IMR-90 (cell line): Measurements from ENCODE around the gene IL1A. TPM values are rescaled to one million over a fixed set of nuclear protein-coding genes. Genes with fewer than 3 reads are reported as not detected.

ENCODE experiments used
- ATAC-seq: fragments of 200-7000 bp; cut with Tn5 transposase; 2 replicates; pipeline ENCODE4 v1.9.1; 2020; ENCODE audit warnings: low read depth, mild to moderate bottlenecking, moderate library complexity
- BruUV-seq: library from RNA; stranded (reverse); fragments of 400-500 nt; replicated peaks from 2 replicates; lab custom pipeline; 2021; lab: Mats Ljungman, UMichigan
- CTCF ChIA-PET: fragments of 300-600 bp; formaldehyde crosslinking; extraction: SDS; loops from one replicate; lab custom pipeline; 2021; ENCODE audit warnings: antibody characterized with exemption; lab: Yijun Ruan, JAX
- POLR2A ChIA-PET: fragments of 300-600 bp; sonication (Branson Sonifier 250); formaldehyde crosslinking; loops from one replicate; lab custom pipeline; 2022; ENCODE audit warnings: antibody characterized with exemption; ENCODE audit not compliant: unreplicated experiment; lab: Charles Lee
- DNase-seq: peaks from one replicate; pipeline ENCODE4 v3.0.0; 2013
- H2AFZ ChIP-seq: replicated peaks from 2 replicates; pipeline ENCODE3; 2013; ENCODE audit warnings: low read length, mild to moderate bottlenecking; ENCODE audit not compliant: poor library complexity
- H2AK5ac ChIP-seq: 2 replicates; pipeline ENCODE4 v1.6.1; 2013; ENCODE audit warnings: low read depth, low read length, inconsistent platforms
- H2AK9ac ChIP-seq: replicated peaks from 2 replicates; pipeline ENCODE3; 2013; ENCODE audit warnings: mild to moderate bottlenecking, low read depth, low read length, moderate library complexity; ENCODE audit not compliant: poor library complexity
- H2BK120ac ChIP-seq: 2 replicates; pipeline ENCODE4 v1.6.1; 2013; ENCODE audit warnings: low read depth, low read length, inconsistent platforms
- H2BK15ac ChIP-seq: 3 replicates; pipeline ENCODE4 v1.6.1; 2013; ENCODE audit warnings: low read depth, low read length, inconsistent platforms
- H2BK20ac ChIP-seq: 2 replicates; pipeline ENCODE4 v1.6.1; 2013; ENCODE audit warnings: low read depth, mild to moderate bottlenecking, inconsistent platforms, low read length, moderate library complexity
- H2BK5ac ChIP-seq: 2 replicates; pipeline ENCODE4 v1.6.1; 2013; ENCODE audit warnings: mild to moderate bottlenecking, low read depth, low read length, inconsistent platforms; ENCODE audit not compliant: poor library complexity, severe bottlenecking
- H3K14ac ChIP-seq: replicated peaks from 2 replicates; pipeline ENCODE4 v1.6.1; 2013; ENCODE audit warnings: low read depth, low read length, inconsistent platforms
- H3K18ac ChIP-seq: 2 replicates; pipeline ENCODE4 v1.6.1; 2013; ENCODE audit warnings: low read depth, low read length, control low read depth
- H3K23ac ChIP-seq: 2 replicates; pipeline ENCODE4 v1.6.1; 2013; ENCODE audit warnings: low read depth, low read length, inconsistent platforms
- H3K27ac ChIP-seq: 2 replicates; pipeline ENCODE4 v1.5.1; 2013; ENCODE audit warnings: mild to moderate bottlenecking, control low read depth, low read length; ENCODE audit not compliant: insufficient read depth
- H3K27me3 ChIP-seq: 2 replicates; pipeline ENCODE4 v1.6.1; 2013; ENCODE audit warnings: low read length; ENCODE audit not compliant: control insufficient read depth, insufficient read depth
- H3K36me3 ChIP-seq: 2 replicates; pipeline ENCODE4 v1.6.1; 2013; ENCODE audit warnings: low read length, mixed read lengths; ENCODE audit not compliant: control insufficient read depth, insufficient read depth
- H3K4ac ChIP-seq: 2 replicates; pipeline ENCODE4 v1.6.1; 2013; ENCODE audit warnings: low read depth, low read length, inconsistent platforms
- H3K4me1 ChIP-seq: 2 replicates; pipeline ENCODE4 v1.6.1; 2013; ENCODE audit warnings: low read length, mixed read lengths; ENCODE audit not compliant: control insufficient read depth, insufficient read depth
- H3K4me2 ChIP-seq: 2 replicates; pipeline ENCODE4 v1.6.1; 2013; ENCODE audit warnings: low read depth, mild to moderate bottlenecking, control low read depth, low read length, moderate library complexity
- H3K4me3 ChIP-seq: 2 replicates; pipeline ENCODE4 v1.5.1; 2013; ENCODE audit warnings: low read depth, mild to moderate bottlenecking, control low read depth, low read length, moderate library complexity; ENCODE audit not compliant: insufficient read depth
- H3K56ac ChIP-seq: 2 replicates; pipeline ENCODE4 v1.6.1; 2013; ENCODE audit warnings: low read length, inconsistent platforms; ENCODE audit not compliant: insufficient read depth; ENCODE audit errors: extremely low read depth
- H3K79me1 ChIP-seq, 2 experiments: 2 replicates each; pipeline ENCODE4 v1.6.1; 2013; ENCODE audit warnings: low read length in 2 of 2, inconsistent platforms in 1 of 2, low read depth in 1 of 2
- H3K9ac ChIP-seq: 2 replicates; pipeline ENCODE4 v1.6.1; 2013; ENCODE audit warnings: low read depth, low read length, control low read depth
- H3K9me1 ChIP-seq: 2 replicates; pipeline ENCODE4 v1.6.1; 2013; ENCODE audit warnings: low read length, inconsistent platforms; ENCODE audit not compliant: insufficient read depth
- H3K9me3 ChIP-seq: 2 replicates; pipeline ENCODE4 v1.6.1; 2013; ENCODE audit warnings: low read length; ENCODE audit not compliant: control insufficient read depth, insufficient read depth
- H4K20me1 ChIP-seq: 2 replicates; pipeline ENCODE4 v1.6.1; 2013; ENCODE audit warnings: low read length, inconsistent platforms; ENCODE audit not compliant: insufficient read depth
- H4K5ac ChIP-seq: 2 replicates; pipeline ENCODE4 v1.6.1; 2013; ENCODE audit warnings: mild to moderate bottlenecking, low read depth, low read length, control low read depth
- H4K8ac ChIP-seq, 2 experiments: 2 replicates each; pipeline ENCODE4 v1.6.1; 2013; ENCODE audit warnings: low read depth in 2 of 2, low read length in 2 of 2, control low read depth in 1 of 2, inconsistent platforms in 1 of 2
- H4K91ac ChIP-seq: 2 replicates; pipeline ENCODE4 v1.6.1; 2013; ENCODE audit warnings: low read depth, low read length, inconsistent platforms; ENCODE audit not compliant: insufficient read depth
- BHLHE40 ChIP-seq: fragments of 150-350 bp; IDR thresholded peaks from 2 replicates; pipeline ENCODE4 v1.6.1; 2016; ENCODE audit warnings: mild to moderate bottlenecking, low read depth, low read length
- CEBPB ChIP-seq: IDR thresholded peaks from 2 replicates; pipeline ENCODE4 v1.6.1; 2012; ENCODE audit warnings: low read depth, low read length, improper control_type of control experiment
- CHD1 ChIP-seq: IDR thresholded peaks from 2 replicates; pipeline ENCODE4 v1.6.1; 2012; ENCODE audit warnings: low read depth, low read length, improper control_type of control experiment
- FOS ChIP-seq: fragments of 150-350 bp; IDR thresholded peaks from 2 replicates; pipeline ENCODE4 v1.6.1; 2016; ENCODE audit warnings: low read depth, low read length
- MAFK ChIP-seq: IDR thresholded peaks from 2 replicates; pipeline ENCODE4 v1.6.1; 2012; ENCODE audit warnings: low read depth, low read length, improper control_type of control experiment
- MAZ ChIP-seq: IDR thresholded peaks from 2 replicates; pipeline ENCODE4 v1.6.1; 2012; ENCODE audit warnings: low read depth, mild to moderate bottlenecking, low read length, improper control_type of control experiment, moderate library complexity, borderline replicate concordance
- MXI1 ChIP-seq: IDR thresholded peaks from 2 replicates; pipeline ENCODE4 v1.6.1; 2012; ENCODE audit warnings: low read depth, mild to moderate bottlenecking, low read length, moderate library complexity, borderline replicate concordance
- NFE2L2 ChIP-seq: fragments of 150-350 bp; IDR thresholded peaks from 2 replicates; pipeline ENCODE4 v1.6.1; 2016; ENCODE audit warnings: low read depth, mild to moderate bottlenecking, low read length
- POLR2A ChIP-seq: IDR thresholded peaks from 2 replicates; pipeline ENCODE4 v1.6.1; 2012; ENCODE audit warnings: mild to moderate bottlenecking, low read depth, low read length
- RAD21 ChIP-seq: IDR thresholded peaks from 2 replicates; pipeline ENCODE4 v1.6.1; 2012; ENCODE audit warnings: low read length, improper control_type of control experiment
- RCOR1 ChIP-seq: IDR thresholded peaks from 2 replicates; pipeline ENCODE4 v1.6.1; 2012; ENCODE audit warnings: mild to moderate bottlenecking, low read length, improper control_type of control experiment; ENCODE audit not compliant: insufficient replicate concordance
- RFX5 ChIP-seq: IDR thresholded peaks from 2 replicates; pipeline ENCODE4 v1.8.0; 2012; ENCODE audit warnings: low read depth, mild to moderate bottlenecking, low read length, moderate library complexity
- SMC3 ChIP-seq: fragments of 150-350 bp; IDR thresholded peaks from 2 replicates; pipeline ENCODE4 v1.6.1; 2016; ENCODE audit warnings: low read depth, mild to moderate bottlenecking, antibody characterized with exemption, low read length, moderate library complexity
- WGBS, 2 experiments: methylation state at CpG; one replicate each; pipeline versions ENCODE4 v1.1.5 to v1.1.7; 2013; ENCODE audit warnings: missing lambda C conversion rate in 2 of 2; ENCODE audit not compliant: insufficient read length in 1 of 2; ENCODE audit errors: extremely low coverage in 2 of 2; 5-methylcytosine and 5-hydroxymethylcytosine counted together
- dilution Hi-C: fragments of 300-500 bp; cut with HindIII; formaldehyde crosslinking; loops from one replicate; pipeline ENCODE4 v1.14.3; 2018; ENCODE audit warnings: low sequenced_read_pairs; ENCODE audit not compliant: unreplicated experiment
- in situ Hi-C: fragments of 300-500 bp; cut with MboI; formaldehyde crosslinking; loops from 3 replicates; pipeline ENCODE4 v1.14.3; 2019; ENCODE audit warnings: low sequenced_read_pairs, inconsistent platforms, mixed read lengths
- intact Hi-C: fragments of 100-400 bp; cut with micrococcal nuclease; formaldehyde crosslinking; loops from 2 replicates; pipeline ENCODE4 v1.10.0; 2022
- polyA plus RNA-seq, 3 experiments: library from polyadenylated mRNA; depleted of rRNA; stranded (reverse); fragments of >200 nt; gene quantifications; 2 replicates each; pipeline ENCODE4 v1.2.3, GENCODE V29; 2012; ENCODE audit warnings: low replicate concordance in 1 of 3
- total RNA-seq: library from RNA; depleted of rRNA; stranded (reverse); fragments of >200 nt; gene quantifications from 2 replicates; pipeline ENCODE4 v1.2.3, GENCODE V29; 2012
- TF ChIP-seq, protein P1 (sequence below): fragments of 150-350 bp; IDR thresholded peaks from 2 replicates; pipeline ENCODE4 v1.6.1; 2017; ENCODE audit warnings: mild to moderate bottlenecking, antibody characterized with exemption, low read length, low read depth
- TF ChIP-seq, protein P2 (sequence below): conservative IDR thresholded peaks from 2 replicates; pipeline ENCODE4 v1.5.1; 2012; ENCODE audit warnings: mild to moderate bottlenecking, low read depth, low read length, improper control_type of control experiment
- TF ChIP-seq, protein P3 (sequence below): fragments of 150-350 bp; IDR thresholded peaks from 2 replicates; pipeline ENCODE4 v1.6.1; 2016; ENCODE audit warnings: low read depth, mild to moderate bottlenecking, low read length, moderate library complexity, borderline replicate concordance

The IL1A gene
- total and polyA plus RNA-seq, 2 of the 4 experiments (the other 2 are of a cell fraction) = 0.48 to 1.1 TPM

DNA sequence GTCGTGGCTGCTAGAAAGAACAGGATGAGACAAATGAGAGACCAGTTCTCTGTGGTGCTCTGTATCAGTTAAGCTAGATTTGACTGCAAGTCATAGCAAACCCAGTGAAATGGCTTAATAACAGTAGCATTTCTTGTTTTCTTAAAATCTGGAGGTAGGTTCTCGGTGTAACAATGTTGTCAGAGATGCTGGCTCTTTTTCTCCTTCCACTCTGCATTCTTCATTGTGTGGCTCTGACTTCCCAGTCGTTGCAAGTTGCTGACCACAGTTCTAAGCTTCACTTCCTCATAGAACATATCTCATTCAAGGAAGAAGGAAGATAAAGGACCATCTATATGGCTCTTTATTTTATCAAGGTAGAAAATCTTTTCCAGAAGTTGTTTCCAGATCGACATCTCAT, 12.0 kb downstream of the IL1A start:
- no peak overlapping the region for H4K5ac ChIP-seq
- in situ Hi-C loops = no loop called here
- H3K9me1 ChIP-seq = no peaks in the 10 kb centered on the region
- H2BK120ac ChIP-seq = no peak overlapping the region
- H2AFZ ChIP-seq = no peak overlapping the region
- BruUV-seq = no TSS peak
- CTCF ChIA-PET = interaction anchor here (1.1 kb wide), 1 partner anchor 11 kb away, joined by 3 read pairs; no protein-coding TSS in a partner anchor
- no peaks in the 10 kb centered on the region for H4K20me1 ChIP-seq
- 0 out of 2 replicates have a peak, but pooled peaks cover 2% of the 10 kb centered on the region for H3K9me3 ChIP-seq
- intact Hi-C loops = no loop called here
- H3K23ac ChIP-seq = no peak overlapping the region
- H3K36me3 ChIP-seq = no peaks in the 10 kb centered on the region
- no peak overlapping the region for H2BK15ac ChIP-seq
- H3K27me3 ChIP-seq = no peaks in the 10 kb centered on the region
- H3K4me1 ChIP-seq = no peaks in the 10 kb centered on the region
- POLR2A ChIA-PET = no interaction called here
- no peak overlapping the region for H3K4me2 ChIP-seq
- H4K8ac ChIP-seq = no peak overlapping the region
- DNase-seq = no peak
- no peak overlapping the region for H3K4ac ChIP-seq
- H4K91ac ChIP-seq = no peak overlapping the region
- no peak overlapping the region for H3K18ac ChIP-seq
- H3K9ac ChIP-seq = no peak overlapping the region
- H3K79me1 ChIP-seq = 0 out of 4 replicates have a peak, but pooled peaks cover 0 to 3% of the 10 kb centered on the region in 2 experiments
- WGBS, 2 experiments = no CpG with 5 or more reads among the region's 4 CpGs
- H3K14ac ChIP-seq = no peak overlapping the region
- H3K56ac ChIP-seq = no peak overlapping the region
- no peak overlapping the region for H3K4me3 ChIP-seq
- no peak for ATAC-seq
- H3K27ac ChIP-seq = no peak overlapping the region
- no peak overlapping the region for H2AK5ac ChIP-seq
- dilution Hi-C loops = no loop called here
- H2BK5ac ChIP-seq = no peak overlapping the region
- H2BK20ac ChIP-seq = no peak overlapping the region
- H2AK9ac ChIP-seq = no peak overlapping the region
- TF ChIP-seq BHLHE40 (no peak), SMC3 (no peak), MAZ (no peak), POLR2A (no peak), MXI1 (no peak), FOS (no peak), NFE2L2 (no peak), RAD21 (no peak), MAFK (no peak), RFX5 (no peak), RCOR1 (no peak), CEBPB (no peak), CHD1 (no peak)
- TF ChIP-seq, protein P1, sequence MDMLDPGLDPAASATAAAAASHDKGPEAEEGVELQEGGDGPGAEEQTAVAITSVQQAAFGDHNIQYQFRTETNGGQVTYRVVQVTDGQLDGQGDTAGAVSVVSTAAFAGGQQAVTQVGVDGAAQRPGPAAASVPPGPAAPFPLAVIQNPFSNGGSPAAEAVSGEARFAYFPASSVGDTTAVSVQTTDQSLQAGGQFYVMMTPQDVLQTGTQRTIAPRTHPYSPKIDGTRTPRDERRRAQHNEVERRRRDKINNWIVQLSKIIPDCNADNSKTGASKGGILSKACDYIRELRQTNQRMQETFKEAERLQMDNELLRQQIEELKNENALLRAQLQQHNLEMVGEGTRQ = no peak
- TF ChIP-seq, protein P2, sequence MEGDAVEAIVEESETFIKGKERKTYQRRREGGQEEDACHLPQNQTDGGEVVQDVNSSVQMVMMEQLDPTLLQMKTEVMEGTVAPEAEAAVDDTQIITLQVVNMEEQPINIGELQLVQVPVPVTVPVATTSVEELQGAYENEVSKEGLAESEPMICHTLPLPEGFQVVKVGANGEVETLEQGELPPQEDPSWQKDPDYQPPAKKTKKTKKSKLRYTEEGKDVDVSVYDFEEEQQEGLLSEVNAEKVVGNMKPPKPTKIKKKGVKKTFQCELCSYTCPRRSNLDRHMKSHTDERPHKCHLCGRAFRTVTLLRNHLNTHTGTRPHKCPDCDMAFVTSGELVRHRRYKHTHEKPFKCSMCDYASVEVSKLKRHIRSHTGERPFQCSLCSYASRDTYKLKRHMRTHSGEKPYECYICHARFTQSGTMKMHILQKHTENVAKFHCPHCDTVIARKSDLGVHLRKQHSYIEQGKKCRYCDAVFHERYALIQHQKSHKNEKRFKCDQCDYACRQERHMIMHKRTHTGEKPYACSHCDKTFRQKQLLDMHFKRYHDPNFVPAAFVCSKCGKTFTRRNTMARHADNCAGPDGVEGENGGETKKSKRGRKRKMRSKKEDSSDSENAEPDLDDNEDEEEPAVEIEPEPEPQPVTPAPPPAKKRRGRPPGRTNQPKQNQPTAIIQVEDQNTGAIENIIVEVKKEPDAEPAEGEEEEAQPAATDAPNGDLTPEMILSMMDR = no peak
- TF ChIP-seq, protein P3, sequence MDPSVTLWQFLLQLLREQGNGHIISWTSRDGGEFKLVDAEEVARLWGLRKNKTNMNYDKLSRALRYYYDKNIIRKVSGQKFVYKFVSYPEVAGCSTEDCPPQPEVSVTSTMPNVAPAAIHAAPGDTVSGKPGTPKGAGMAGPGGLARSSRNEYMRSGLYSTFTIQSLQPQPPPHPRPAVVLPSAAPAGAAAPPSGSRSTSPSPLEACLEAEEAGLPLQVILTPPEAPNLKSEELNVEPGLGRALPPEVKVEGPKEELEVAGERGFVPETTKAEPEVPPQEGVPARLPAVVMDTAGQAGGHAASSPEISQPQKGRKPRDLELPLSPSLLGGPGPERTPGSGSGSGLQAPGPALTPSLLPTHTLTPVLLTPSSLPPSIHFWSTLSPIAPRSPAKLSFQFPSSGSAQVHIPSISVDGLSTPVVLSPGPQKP = no peak
